SU-DHL-6 (cell line): ENCODE measurements around the gene RIN3.

Source experiments
- H2AFZ ChIP-seq: fragments of 200-600 bp; sonication (generic); 2 replicates; pipeline ENCODE4 v1.6.1; 2014; ENCODE audit warnings: low read depth, mild to moderate bottlenecking, moderate library complexity, mixed read lengths, antibody characterized with exemption, low read length; ENCODE audit not compliant: severe bottlenecking
- H3F3A ChIP-seq: fragments of 200-600 bp; shearing (Covaris generic); 2 replicates; pipeline ENCODE4 v1.6.0; 2016; ENCODE audit warnings: antibody characterized with exemption, mild to moderate bottlenecking; ENCODE audit not compliant: insufficient read depth
- H3K27ac ChIP-seq: fragments of 200-600 bp; sonication (generic); 2 replicates; pipeline ENCODE4 v1.5.1; 2016; ENCODE audit warnings: low read depth, mild to moderate bottlenecking, low read length, moderate library complexity, mixed read lengths
- H3K27me3 ChIP-seq: fragments of 200-600 bp; sonication (generic), shearing (Covaris generic); 2 replicates; pipeline ENCODE4 v1.6.0; 2014; ENCODE audit warnings: mild to moderate bottlenecking, low read length
- H3K36me3 ChIP-seq: fragments of 200-600 bp; sonication (generic); 2 replicates; pipeline ENCODE4 v1.6.1; 2014; ENCODE audit warnings: mild to moderate bottlenecking, low read length, mixed read lengths
- H3K4me2 ChIP-seq: fragments of 300-600, 200-600 bp; shearing (Covaris generic), sonication (generic); 2 replicates; pipeline ENCODE4 v1.6.0; 2014; ENCODE audit warnings: low read length, low read depth, mild to moderate bottlenecking; ENCODE audit not compliant: poor library complexity, severe bottlenecking
- H3K4me3 ChIP-seq: fragments of 200-600 bp; sonication (generic); 2 replicates; pipeline ENCODE4 v1.5.1; 2014; ENCODE audit warnings: antibody characterized with exemption, low read length, mild to moderate bottlenecking, mixed read lengths; ENCODE audit not compliant: insufficient read depth, poor library complexity, severe bottlenecking
- H3K79me2 ChIP-seq: fragments of 200-600 bp; sonication (generic); 2 replicates; pipeline ENCODE4 v1.6.1; 2014; ENCODE audit warnings: mild to moderate bottlenecking, low read length, moderate library complexity; ENCODE audit not compliant: insufficient read depth
- H3K9ac ChIP-seq: fragments of 200-600 bp; sonication (generic); 2 replicates; pipeline ENCODE4 v1.7.0; 2014; ENCODE audit warnings: mild to moderate bottlenecking, low read length
- H3K9me2 ChIP-seq: fragments of 200-600 bp; sonication (generic); replicated peaks from 2 replicates; pipeline ENCODE4 v1.6.1; 2014; ENCODE audit warnings: low read length; ENCODE audit not compliant: insufficient read depth
- H3K9me3 ChIP-seq: fragments of 200-600 bp; sonication (generic); 2 replicates; pipeline ENCODE4 v1.6.1; 2014; ENCODE audit warnings: low read length, mixed read lengths; ENCODE audit not compliant: insufficient read depth
- H4K20me1 ChIP-seq: fragments of 200-600 bp; sonication (generic); 2 replicates; pipeline ENCODE4 v1.6.1; 2014; ENCODE audit warnings: low read depth, mild to moderate bottlenecking, antibody characterized with exemption, low read length, moderate library complexity, mixed read lengths
- EZH2phosphoT487 ChIP-seq: fragments of 200-600 bp; sonication (generic), shearing (Covaris generic); conservative IDR thresholded peaks from 2 replicates; pipeline ENCODE4 v1.6.1; 2018; ENCODE audit warnings: mild to moderate bottlenecking, antibody characterized with exemption, low read length, moderate library complexity, mixed read lengths
- TF ChIP-seq, protein P1 (sequence below): fragments of 200-600 bp; sonication (generic); IDR thresholded peaks from one replicate; pipeline ENCODE4 v1.5.1; 2017; ENCODE audit warnings: antibody characterized with exemption, mild to moderate bottlenecking, low read length, moderate library complexity; ENCODE audit not compliant: insufficient read depth, poor library complexity, severe bottlenecking

RIN3 gene

DNA sequence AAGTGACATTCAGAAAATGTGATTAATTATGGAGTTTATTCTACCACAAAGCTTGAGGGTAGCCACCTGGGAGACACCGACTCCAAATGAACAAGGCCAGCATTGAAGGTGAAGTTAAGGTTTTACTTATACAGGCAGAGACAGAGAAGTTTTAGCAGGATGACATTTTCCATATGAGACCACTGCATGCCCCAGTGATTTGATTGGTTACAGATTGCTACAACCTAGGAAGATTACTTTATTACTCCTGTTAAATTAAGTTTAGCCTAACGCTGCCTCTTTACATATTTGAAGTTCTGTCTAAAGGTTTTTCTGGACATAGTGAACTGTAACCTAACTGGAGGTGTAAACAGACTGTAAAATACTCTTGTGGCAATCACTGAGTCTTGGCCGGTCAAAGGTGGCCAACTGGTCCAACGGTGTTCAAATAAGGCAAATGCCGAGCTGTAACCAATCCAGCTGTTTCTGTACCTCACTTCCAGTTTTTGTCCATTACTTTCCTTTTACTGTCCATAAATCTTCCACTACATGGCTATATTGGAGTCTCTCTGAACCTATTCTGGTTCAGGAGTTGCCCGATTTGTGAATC, 57.2 kb downstream of the RIN3 start:
- no peak overlapping the region for H3K9ac ChIP-seq
- TF ChIP-seq, protein P1, sequence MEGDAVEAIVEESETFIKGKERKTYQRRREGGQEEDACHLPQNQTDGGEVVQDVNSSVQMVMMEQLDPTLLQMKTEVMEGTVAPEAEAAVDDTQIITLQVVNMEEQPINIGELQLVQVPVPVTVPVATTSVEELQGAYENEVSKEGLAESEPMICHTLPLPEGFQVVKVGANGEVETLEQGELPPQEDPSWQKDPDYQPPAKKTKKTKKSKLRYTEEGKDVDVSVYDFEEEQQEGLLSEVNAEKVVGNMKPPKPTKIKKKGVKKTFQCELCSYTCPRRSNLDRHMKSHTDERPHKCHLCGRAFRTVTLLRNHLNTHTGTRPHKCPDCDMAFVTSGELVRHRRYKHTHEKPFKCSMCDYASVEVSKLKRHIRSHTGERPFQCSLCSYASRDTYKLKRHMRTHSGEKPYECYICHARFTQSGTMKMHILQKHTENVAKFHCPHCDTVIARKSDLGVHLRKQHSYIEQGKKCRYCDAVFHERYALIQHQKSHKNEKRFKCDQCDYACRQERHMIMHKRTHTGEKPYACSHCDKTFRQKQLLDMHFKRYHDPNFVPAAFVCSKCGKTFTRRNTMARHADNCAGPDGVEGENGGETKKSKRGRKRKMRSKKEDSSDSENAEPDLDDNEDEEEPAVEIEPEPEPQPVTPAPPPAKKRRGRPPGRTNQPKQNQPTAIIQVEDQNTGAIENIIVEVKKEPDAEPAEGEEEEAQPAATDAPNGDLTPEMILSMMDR: no peak
- TF ChIP-seq EZH2phosphoT487: no peak
- H3K27me3 ChIP-seq: no peaks in the 10 kb centered on the region
- H3K9me3 ChIP-seq: no peaks in the 10 kb centered on the region
- H3F3A ChIP-seq: no peaks in the 10 kb centered on the region
- no peak overlapping the region for H2AFZ ChIP-seq
- H3K9me2 ChIP-seq: no peaks in the 10 kb centered on the region
- H3K4me3 ChIP-seq: no peak overlapping the region
- H3K36me3 ChIP-seq: no peaks in the 10 kb centered on the region
- no peak overlapping the region for H3K4me2 ChIP-seq
- no peaks in the 10 kb centered on the region for H3K79me2 ChIP-seq
- H3K27ac ChIP-seq: no peak overlapping the region
- no peaks in the 10 kb centered on the region for H4K20me1 ChIP-seq

DNA sequence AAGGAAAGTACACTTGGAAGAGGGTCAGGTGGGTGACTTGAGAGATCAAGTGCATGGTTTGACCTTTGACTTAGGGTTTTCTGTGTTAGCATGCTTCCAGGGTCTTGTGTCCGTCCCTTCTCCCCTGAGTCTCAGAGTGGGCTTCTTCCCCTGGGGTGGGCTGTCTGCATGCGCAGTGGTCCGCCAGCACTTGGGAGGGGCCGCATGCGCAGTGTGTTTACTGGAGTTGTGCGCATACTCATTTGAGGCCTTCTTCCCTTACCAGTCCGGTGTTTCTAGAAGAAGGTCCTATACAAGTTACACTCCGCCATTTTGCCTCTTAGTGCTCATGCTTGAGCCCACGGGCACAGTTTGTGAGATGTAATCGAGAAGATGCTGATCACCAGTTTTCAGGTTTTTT, 58.5 kb downstream of the RIN3 start:
- Histone ChIP-seq H3K9me3 (no peaks in the 10 kb centered on the region), H3K9ac (no peak overlapping the region), H4K20me1 (no peaks in the 10 kb centered on the region), H3K4me3 (no peak overlapping the region), H3K9me2 (no peaks in the 10 kb centered on the region), H3F3A (no peaks in the 10 kb centered on the region), H3K4me2 (no peak overlapping the region), H2AFZ (no peak overlapping the region), H3K36me3 (no peaks in the 10 kb centered on the region), H3K27ac (no peak overlapping the region), H3K79me2 (no peaks in the 10 kb centered on the region), H3K27me3 (no peaks in the 10 kb centered on the region)
- TF ChIP-seq EZH2phosphoT487: no peak
- TF ChIP-seq, protein P1: no peak

DNA sequence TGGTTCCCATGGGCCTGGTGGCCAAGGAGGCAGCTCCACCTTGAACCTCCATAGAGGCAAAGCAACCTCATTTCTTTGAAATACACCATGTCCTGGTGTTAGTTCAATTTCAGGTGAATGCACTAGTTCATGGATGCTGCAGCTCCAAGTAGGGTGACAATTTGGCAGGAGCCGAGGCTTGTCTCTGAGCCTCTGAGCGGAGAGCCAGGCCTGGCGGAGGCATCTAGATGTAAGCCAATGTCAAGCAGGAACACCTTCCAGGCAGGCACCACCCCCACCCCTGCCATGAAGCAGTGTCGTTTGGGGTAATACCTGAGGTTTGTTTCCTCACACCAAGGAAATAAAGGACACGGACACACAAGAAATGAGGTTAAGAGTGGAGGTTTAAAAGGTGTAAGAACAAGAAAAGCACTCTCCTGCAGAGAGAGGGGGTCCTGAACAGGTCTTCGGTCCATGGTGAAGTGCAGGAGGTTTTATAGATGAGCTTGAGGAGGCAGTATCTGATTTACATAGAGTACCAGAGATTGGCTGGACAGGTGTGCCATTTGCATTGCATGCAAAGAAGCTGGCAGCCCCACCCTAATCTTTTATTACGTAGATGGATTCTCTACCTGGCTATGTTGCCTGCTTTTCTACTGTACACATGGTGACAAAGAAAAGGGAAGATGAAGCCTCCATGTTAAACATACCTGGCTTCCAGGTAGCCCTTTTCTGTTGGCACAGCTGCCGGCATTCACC, 60.3 kb downstream of the RIN3 start:
- no peaks in the 10 kb centered on the region for H3K36me3 ChIP-seq
- no peak overlapping the region for H3K9ac ChIP-seq
- no peaks in the 10 kb centered on the region for H3K27me3 ChIP-seq
- no peak overlapping the region for H3K4me2 ChIP-seq
- H3K79me2 ChIP-seq: no peaks in the 10 kb centered on the region
- no peaks in the 10 kb centered on the region for H3K9me2 ChIP-seq
- TF ChIP-seq EZH2phosphoT487: no peak
- TF ChIP-seq, protein P1: no peak
- no peaks in the 10 kb centered on the region for H3F3A ChIP-seq
- H4K20me1 ChIP-seq: no peaks in the 10 kb centered on the region
- no peaks in the 10 kb centered on the region for H3K9me3 ChIP-seq
- H3K4me3 ChIP-seq: no peak overlapping the region
- H2AFZ ChIP-seq: no peak overlapping the region
- H3K27ac ChIP-seq: no peak overlapping the region
